NCI-H2227 treated with DMSO at 0.1 percent for 48 hours (cell line): ENCODE results near the gene VSTM2A.
"Not testable (repeated sequence)": the region's sequence is repeated elsewhere in the genome, so short reads cannot be mapped to it uniquely, and the experiment has no call there.

ENCODE experiments used
- DNase-seq: peaks from one replicate; lab custom pipeline; 2025; lab: John Stamatoyannopoulos, UW

The VSTM2A gene, protein sequence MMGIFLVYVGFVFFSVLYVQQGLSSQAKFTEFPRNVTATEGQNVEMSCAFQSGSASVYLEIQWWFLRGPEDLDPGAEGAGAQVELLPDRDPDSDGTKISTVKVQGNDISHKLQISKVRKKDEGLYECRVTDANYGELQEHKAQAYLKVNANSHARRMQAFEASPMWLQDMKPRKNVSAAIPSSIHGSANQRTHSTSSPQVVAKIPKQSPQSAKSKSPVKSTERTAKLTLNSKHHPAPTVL

DNA sequence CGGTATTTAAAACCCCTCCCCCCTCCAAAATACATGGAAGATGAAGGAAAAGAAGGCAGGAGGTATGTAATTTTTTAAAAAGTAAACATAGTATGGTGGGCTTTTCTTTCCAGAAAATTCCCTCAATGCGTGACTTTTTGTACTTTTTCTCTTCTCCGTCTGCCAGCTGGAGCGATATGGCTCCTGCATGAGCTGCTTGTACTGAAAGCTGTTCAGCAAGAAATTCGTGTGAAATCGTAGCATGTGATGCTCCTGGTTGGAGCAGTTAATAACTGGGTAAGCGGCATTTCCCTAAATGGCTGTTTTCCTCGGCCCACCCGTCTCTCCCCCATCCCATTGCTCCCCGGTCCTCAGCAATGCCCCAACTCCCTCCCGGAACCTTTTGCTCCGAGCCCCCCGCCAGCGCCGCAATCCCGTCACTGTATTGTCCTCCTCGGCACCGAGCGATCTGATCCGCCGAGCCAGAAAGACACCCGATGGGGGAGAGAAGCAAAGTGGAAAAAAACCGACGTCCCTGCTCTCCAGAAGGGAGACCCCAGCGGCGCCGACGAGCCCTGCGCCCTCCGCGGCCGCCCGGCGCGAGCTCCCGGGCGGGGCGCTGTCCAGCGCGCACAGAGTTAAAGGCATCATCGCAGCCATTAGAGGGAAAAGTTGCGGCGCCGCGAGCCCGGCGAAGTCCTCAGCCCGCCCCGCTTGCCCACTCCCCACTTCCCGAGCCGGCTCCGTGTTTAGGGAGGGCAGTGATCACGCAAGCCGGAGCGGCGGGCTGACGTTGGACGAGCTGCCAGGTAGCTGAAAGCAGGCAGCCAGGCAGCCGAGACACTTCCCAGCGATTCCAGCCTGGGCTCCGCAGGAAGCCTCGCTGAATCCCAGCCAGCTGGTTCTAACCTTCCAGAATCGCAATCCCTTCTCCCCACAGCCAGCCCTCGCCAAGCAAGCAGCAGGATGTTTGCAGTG lies at the start of gene VSTM2A:
TSS of gene VSTM2A (plus strand) at position 707 of the 957 bp plus-strand sequence. CDS start 356 bp downstream, outside the sequence.
- DNase-seq, result peak; percentile 4

DNA sequence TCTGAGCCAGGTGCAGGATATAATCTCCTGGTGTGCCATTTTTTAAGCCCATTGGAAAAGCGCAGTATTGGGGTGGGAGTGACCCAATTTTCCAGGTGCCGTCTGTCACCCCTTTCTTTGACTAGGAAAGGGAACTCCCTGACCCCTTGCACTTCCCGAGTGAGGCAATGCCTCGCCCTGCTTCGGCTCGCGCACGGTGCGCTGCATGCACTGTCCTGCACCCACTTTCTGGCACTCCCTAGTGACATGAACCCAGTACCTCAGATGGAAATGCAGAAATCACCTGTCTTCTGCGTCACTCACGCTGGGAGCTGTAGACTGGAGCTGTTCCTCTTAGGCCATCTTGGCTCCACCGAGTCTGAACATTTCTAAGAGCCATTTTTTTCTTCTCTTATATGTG lies 37.6 kb upstream of the VSTM2A start:
- not testable (repeated sequence) for DNase-seq

DNA sequence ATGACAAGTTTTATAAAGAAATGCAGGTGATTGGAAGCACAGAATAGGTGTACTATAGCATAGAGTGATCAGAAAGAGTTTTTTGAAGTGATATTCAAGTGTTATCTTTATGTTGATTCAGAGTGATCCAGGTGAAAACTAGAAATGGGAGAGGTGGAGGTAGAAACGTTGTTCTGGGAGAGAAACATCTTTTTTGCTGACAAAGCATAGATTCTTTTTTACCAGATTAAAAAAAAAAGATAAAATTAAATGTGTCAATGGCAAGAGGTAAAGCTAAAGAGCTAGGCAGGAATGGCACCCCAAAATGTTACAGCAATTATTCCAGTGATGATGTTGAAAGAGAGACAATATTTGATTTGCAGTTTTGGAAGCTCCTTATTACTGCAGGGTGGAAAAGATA lies 12.6 kb upstream of the VSTM2A start:
- DNase-seq, result no peak

DNA sequence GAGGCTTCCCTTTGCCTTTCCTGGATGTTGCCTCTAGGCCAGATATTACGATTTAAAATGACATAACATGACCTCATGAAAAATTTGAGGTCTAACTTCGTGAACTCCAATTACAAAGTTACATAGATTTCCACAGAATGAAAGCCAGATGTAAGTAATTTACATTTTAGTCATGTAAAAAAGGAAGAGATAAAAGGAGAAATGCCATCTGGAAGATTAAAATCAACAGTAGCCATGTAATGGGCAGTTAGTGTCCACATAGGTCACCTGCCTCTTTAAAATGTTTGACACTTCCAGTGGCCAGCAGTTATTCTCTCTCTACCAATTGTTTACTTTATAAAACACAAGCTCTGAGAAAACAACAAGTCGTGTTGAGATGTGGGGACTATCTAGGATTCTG lies 4.1 kb upstream of the VSTM2A start:
- DNase-seq, result no peak

DNA sequence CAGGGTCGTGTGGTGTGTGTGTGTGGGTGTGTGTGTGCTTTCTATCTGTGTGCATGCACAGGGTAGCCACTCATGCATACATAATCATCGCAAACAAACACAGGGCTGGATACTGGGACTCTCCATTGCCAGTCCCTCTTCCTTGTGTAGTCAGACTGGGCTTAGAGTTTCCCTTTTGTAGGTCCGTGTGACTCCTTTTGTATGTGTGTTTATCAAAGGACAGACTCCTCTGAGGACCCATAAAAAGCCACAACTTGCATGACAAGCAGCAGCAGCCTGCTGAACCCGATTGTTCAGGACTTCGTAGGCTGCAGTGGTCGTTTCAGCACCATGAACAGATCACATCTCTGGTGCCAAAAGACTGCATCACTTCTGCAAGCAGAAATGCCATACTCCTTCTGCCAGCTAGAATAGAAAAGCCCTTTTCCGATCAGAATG lies 895 bp downstream of the VSTM2A start:
- no peak for DNase-seq

DNA sequence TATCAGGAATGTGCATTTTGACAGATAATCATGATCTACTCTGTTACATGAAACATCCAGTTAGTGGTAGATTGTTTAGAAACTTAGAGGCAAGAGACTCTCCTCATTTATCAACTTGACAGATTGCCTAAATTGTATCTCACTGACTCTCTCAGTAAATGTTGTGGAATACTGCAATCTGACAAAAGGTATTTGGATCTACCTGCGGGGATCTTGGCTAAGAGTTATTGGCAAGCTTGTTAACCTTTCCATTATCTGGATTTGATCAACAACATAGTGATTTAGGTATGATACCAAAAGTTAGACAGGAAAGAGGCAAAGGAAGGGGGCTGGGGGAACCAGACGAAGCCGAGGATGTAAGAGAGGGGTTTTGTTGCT lies 2.0 kb downstream of the VSTM2A start:
- no peak for DNase-seq

DNA sequence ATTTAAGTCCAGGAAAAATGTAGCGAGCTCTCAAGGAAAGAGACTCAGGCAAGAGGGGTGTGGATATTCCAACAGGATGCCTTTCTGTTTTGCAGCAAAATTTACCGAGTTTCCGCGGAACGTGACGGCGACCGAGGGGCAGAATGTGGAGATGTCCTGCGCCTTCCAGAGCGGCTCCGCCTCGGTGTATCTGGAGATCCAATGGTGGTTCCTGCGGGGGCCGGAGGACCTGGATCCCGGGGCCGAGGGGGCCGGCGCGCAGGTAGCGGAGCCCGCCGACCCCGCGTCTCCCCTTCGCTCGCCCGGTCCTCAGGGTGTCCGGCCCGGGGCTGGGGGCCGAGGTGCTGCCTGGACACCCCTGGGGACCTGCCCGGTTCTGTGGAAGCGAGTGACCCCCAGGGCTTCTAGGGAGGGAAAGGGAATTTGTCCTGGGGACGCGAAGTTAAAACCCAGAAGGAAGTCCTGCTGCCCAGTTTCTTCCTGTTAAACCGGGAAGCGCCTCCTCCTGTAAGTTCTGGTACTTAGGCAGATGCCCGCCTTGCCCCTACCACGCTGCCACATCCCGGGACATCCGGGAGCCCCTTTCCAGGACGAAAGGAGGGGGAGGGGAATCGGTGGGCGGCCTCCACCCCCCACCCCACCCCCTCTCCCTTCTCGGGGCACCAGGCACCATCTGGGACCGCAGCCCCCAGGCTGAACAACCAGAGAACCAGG lies 2.5 kb downstream of the VSTM2A start:
- no peak for DNase-seq

DNA sequence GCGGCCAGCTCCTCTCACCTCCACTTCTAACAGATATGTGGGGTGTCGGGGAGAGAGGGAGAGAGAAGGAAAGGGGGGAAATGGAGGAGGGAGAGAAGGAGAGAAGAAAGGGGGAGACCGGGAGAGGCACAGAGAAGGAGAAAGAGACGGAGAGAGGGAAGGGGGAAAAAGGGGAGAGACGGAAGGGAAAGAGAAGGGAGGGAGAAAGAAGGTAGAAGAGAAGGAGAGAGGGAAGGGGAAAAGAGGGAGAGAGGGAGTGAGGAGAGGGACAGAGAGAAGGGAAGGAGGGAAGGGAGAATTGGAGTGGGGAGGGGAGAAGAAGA lies 3.0 kb downstream of the VSTM2A start:
- no peak for DNase-seq

DNA sequence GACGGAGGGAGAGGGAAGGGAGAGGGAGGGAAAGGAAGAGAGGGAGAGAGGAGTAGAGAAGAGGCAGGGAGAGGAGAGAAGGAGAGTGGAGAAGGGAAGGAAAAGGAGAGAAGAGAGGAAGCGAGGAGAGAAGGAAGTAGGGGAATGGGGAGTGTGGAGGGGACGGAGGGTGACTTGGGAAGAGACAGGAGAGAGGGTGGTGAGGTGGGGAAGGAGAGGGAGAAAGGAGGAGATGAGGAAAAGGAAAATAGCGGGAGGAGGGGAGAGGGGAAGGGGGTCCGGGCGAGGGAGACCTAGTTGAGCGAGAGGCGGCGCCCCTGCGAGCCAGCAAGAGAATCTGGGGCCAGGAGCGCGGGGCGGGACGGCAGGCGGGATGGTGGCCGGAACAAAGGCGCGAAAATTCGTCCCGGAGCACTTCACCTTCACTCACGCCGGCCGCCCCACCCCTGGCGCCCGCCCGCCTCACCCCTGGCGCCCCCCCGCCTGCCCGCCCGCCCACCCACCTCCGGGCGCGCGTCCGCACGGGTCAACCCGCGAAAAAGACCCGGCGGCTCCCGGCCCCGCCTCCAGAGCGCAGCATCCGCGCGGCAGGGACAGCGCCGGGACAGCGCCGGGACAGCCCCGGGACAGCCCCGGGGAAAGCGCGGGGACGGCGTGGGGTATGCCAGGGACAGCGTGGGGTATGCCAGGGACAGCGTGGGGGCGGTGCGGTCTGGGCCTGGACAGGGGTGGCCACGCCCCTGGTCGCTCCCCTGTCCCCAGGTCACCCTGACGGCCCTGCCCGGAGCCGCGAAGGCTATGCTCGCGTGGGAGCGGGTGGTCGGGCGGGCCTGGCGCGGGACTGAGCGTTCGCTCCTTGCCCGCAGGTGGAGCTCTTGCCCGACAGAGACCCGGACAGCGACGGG lies 4.2 kb downstream of the VSTM2A start:
- DNase-seq, result no peak

DNA sequence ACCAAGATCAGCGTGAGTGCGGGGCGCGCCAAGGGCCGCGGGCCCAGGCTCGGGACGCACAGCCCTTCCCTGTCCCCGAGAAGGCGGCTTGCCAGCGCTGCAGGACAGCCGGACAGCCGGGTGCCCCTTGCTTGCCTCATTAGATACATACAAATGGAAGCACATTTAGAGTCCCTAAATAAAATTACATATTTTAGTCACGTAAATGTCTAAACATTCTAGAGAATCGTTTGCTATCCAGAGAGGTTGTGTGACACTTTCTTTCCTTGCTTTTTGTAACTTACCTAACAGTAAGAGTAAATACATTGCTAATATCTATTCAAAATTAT lies 4.8 kb downstream of the VSTM2A start:
- DNase-seq, result no peak

DNA sequence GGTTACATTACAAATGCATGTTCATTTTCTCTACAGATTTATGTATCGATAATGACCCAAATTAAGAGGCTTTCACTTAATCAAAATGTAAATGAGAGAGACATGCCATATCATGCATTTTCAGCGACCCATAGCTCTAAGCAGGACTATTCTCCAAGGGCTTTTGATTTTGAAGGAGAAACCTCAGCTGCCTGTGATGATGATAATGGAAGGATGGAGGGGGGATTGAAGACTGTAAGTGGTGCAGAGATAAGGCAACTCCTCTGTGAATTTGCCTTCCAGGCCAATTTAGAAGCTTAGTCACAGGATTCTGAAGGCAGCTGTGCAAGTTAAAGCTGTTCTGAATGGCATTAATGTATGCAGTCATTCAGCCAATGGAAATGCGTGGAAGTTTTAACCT lies 8.3 kb downstream of the VSTM2A start:
- no peak for DNase-seq

DNA sequence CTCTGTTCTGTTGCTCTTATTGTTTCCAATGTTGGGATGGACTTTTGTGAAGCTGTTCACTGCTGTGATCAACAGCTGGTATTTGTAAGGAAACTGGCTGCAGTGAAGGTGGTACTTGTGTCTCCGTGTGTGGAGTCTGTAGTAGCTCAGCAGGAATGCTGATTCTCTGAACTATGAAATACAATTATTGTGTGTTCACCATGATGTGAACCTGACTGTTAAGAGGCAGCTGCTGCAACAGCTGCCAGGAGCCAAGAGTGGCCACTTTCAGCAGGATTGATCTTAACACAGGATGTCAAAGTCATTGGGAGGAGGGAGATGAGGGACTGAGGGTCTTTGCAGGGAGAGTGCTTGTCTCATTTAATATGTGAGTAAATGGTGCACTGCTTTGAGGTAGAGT lies 13.9 kb downstream of the VSTM2A start:
- DNase-seq, result no peak

DNA sequence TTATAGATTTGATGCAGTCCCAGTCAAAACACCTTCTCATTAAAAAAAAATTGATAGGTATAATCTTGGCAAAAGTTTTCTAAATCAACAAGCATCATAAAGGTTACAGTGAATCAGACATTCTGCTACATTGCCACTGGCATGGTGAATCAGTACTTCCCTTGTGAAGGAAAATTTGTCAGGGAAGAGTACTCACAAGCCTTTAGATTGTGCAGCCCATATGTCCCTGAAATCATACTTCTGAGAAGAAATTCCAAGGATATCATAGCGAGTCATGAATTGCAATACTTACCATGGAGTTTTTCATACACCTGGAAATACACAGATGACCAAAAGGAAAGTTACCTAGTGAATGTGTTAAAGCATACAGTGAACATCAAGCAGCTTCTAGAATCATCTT lies 17.2 kb downstream of the VSTM2A start:
- DNase-seq, result no peak

DNA sequence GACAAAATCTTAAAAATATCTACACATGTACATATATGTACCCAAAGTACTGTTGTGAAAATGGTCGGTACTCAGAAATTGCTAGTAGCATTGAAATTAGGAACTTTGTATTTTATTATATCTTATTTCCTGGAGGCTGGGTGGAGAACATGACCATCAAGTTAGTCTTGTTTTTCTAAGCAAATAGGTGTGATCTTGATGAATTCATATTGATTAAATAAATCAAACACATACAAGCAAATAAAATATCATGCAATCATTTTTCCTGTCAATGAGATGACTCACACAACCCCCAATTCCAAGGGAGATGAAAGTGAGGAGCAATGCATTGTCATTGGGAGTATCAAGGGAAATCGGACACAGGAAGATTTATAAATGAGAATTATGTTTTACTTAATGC lies 18.0 kb downstream of the VSTM2A start:
- no peak for DNase-seq

DNA sequence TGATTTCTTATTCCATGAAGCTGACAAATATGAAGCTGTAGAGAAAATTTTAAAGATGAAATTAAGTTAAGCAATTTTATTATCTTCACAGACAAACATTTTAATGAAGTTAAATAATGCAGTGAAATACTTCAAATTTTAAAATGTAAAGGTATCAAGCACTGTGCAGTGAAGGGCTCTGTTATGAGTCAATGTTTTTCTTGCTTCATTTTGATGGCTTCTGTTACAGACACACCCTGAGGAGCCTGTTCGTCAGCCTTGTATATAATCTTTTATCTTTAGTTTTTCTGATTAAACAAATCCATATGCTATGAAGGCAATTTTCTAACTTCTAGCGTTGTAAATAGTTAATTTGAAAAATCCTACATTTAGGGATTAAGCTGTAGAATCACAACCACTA lies 18.5 kb downstream of the VSTM2A start:
- no peak for DNase-seq

DNA sequence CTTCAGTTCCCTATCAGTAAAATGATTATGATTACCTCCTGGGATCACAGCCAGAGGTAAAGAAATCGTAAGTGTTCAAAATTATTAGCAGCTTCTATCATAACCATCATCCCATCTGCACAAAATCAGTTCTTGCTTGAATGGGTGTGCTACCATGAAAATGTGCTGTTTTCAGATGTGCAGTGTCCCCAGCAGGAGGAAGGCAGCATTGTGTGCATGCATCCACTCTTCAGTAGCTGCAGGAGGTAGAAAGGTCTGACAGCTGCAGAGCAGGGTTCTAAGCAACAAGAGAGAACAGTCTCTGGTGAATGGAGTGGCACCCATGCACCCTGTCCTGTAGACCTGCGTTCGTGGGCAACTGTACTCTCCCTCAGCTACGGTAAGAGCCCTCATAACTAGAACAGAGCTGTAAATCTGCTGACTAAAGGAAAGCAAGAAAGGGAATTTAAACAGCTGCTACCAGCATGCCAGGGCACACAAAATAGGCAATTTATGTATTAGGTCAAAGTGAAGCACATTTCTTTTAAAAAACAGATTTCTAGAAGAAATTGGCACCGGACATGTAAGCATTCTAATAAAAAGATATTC lies 21.2 kb downstream of the VSTM2A start:
- no peak for DNase-seq

DNA sequence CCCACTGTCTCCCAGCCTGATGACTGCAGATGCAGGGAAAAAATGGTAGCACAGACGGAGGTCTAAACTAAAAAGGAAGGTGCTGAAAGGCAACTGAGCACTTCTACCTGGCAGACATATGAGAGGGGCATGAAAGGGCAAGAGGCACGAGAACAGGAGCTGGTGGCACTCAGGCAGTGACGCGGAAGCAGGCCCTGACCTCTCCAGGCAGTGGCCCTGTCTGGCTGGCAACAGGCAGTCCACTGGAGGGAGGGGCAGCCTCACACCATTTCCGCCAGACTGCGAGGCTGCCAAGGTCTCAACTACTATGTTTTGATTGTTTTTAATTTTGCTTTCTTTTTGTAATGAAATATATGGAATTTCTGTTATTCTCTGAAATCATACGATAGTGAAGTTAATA lies 23.3 kb downstream of the VSTM2A start:
- DNase-seq, result no peak

DNA sequence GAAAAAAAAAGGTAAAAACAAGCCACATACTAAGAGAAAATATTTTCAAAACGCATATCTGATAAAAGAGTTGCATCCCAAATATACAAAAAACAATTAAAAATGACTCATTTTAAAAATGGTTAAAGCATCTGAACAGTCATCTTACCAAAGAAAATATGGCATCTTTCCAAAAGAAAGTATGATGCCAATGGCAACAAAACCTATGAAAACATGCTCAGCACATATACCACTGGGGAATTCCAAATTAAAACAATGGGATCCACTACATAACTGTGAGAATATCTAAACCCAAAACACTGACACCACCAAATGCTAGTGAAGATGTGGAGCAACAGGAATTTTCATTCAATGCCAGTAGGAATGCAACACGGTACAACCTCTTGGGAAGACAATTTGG lies 39.3 kb downstream of the VSTM2A start:
- no peak for DNase-seq

DNA sequence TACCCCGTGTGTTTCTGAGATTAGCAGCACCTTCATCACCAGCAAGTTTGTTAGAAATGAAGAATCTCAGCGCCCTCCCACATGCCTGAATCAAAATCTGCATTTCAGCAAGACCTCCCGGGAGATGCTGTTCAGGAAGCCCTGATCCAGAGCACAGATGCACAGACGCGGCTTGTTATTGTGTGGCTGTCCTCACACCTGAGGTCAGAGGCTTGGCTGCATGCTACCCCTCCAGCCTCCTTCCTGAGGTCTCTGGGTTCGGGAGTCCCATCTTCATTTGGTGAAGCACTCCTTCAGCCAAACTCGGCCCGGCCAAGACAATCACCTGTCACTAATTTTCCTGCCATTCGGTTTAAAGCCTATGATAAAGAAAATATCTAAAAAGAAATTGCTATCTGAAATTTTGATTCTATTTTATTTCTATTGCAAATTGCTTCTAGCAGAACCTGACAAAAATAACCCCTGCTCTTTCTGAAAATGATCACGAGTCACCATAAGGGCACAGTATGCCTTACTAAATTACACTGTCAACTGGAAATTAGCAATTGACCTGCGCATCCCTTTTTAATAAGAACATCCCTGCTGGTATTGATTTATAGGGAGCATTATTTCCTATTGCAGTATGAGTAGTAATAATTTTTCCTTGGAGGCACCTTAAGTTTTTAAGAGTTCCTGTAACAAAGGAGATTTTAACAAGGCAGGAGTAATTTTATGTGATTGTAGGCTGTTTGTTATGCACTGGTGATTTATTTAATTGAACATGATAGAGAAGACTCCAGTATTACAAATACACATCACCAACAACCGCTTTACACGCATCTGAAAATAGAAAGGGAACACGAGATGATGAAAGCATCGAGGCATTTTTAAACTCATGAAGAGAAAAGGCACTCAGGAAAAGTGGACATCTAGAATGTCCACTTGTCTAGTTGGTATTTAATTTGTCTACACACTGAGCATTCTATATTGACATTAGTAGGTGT lies 49.5 kb downstream of the VSTM2A start:
- DNase-seq, result no peak

DNA sequence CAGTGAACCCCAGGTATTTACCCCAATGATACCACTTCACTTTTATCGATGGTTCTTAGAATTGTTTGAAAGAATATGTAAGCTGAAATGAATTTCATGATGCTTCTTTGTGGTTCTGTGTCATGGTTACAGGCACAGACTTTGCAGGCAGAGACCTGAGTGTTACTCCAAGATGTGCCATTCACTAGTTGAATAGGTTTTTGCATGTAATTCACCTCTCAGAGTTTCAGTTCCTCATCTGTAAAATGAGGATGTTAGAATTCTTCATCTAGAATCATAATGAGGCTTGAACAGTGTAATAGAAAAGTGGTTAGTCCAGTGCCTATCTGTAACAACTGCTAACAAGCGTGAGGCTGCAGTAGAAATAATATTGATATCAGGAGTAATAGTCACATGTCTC lies 54.6 kb downstream of the VSTM2A start:
- no peak for DNase-seq
